ENCODE results near the gene MSH6.
"Not testable (repeated sequence)": the region's sequence is repeated elsewhere in the genome, so short reads cannot be mapped to it uniquely, and the experiment has no call there.

MSH6 gene

GRCh38 chr2:47833516-47833968 lies 50.6 kb downstream of the MSH6 start:
- no peak for DNase-seq

- no peak for DNase-seq
Observed at GRCh38 chr2:47838249-47838648, 55.3 kb downstream of the MSH6 start.

GRCh38 chr2:47838686-47839085 lies 55.7 kb downstream of the MSH6 start:
- DNase-seq, result no peak

- DNase-seq, result no peak
Observed at GRCh38 chr2:47842846-47843245, 59.9 kb downstream of the MSH6 start.

DNA sequence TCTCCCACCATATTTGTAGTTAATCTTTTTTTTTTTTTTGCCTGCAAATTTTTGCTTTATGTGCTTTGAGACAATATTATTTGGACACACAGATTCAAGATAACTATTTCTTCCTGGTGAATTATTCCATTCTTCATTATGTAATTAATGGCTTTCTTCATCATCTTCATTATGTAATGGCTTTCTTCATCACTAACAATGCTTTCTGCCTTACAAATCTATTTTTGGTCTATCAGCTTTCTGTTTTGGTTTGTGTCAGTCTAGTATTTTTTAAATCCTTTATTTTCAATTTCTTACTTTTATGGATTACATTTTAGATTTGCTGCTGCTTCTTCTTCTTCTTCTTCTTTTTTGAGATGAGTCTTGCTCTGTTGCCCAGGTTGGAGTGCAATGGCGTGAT lies 60.5 kb downstream of the MSH6 start:
- no peak for DNase-seq

DNA sequence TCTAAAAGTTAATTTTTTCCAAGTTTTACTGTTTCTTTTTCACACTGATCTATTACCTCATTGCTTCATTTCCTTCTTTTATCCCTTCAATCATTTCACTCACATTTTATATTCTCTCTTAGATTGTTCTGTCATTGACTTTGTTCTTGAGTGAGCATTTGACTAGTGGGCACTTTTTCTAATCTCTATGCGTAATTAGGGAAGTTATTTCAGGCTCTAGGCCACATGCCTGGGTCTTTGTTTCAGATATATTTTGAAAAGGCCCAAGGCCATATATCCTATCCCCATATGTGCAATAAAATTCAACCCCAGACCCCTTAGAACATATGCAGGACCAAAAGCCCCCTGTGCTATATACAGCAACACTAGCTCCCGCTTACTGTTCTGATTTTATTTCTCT lies 61.2 kb downstream of the MSH6 start:
- no peak for DNase-seq

GRCh38 chr2:47849368-47849767 lies 66.4 kb downstream of the MSH6 start:
- no peak for DNase-seq

DNA sequence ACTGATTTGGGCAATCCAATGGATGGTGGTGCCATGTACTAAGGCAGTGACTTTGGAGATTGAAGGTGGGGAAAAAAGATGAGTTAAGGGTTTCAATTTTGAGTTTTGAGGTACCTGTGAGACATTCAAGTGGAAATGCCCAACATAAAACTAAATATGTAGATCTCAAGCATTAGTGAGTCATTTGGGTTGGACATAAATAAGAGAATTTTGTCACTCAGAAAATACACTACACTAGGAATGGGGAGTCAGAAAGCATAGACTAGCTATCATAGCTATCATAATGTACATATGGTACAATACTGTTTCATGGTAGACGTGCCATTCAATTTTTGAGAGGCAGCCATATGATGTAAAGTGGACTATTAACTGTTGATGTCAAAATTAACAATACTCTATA lies 67.3 kb downstream of the MSH6 start:
- DNase-seq, result no peak

GRCh38 chr2:47853067-47853777 lies 70.3 kb downstream of the MSH6 start:
- not testable (repeated sequence) for DNase-seq
